Activated CD8-positive, alpha-beta memory T cell treated with anti-CD3 and anti-CD28 coated beads, Interleukin-2, amount 50 U/mL, for 1 hour (primary cell): Measurements from ENCODE around the gene FGF14.

Source experiments
- DNase-seq: peaks from one replicate; pipeline ENCODE4 v3.0.0-alpha.2; 2020; ENCODE audit errors: extremely low read depth

FGF14 gene

DNA sequence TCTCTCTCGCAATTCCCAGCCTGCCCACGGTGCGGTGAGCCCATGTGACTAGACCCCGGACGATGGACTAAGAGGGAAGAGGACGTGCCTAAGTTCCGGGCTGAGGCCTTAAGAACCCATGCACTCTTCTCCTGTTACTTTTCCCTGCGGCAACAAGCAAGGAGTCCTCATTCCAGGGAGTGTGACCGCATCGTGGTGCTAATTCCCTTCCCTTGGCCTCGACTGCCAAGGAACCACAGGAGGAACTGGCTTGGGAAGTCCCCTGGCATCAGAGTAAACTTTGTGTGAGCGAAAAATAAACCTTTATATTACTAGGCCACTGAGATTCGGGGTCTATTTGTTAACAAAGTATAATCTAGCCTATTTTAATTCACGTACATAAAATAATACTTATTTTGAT lies 34.0 kb downstream of the FGF14 start:
- no peak for DNase-seq

- no peak for DNase-seq
Measured at GRCh38 chr13:102361113-102361512, 40.7 kb downstream of the FGF14 start.

DNA sequence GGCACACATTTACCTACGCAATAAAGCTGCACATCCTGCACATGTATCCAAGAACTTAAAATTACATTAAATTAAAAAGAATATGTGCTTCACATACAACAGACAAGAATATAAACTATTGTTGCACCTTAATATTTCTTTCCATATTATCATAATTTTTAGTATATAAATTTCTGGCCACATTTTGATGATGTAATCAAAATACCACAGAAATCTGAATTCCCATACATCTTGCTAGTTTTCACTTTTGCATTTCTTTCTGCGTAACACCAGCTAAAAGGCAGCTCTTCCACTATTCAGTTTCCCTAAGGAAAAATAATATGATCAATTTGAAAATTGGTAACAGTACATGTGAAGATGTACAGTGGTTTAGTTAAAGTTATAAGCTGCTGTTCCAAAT lies 42.6 kb downstream of the FGF14 start:
- DNase-seq: no peak

DNA sequence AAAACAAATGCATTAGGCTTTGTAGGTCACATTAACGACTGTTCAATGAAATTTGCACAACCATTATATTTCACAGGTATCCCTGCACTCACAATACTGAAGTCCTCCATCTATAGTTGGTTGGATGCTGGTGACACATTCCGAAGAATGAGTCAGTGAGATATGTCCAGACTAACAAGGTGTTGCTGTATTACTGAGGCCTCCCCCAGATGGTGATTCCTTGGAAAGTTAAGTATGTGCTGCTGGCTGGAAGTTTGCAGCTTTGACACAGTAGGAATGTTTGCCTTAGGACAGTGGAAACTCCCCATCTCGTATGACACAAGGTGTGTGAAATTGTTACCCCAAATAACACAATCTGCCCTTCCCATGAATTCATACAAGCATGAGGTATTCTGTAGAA lies 46.6 kb downstream of the FGF14 start:
- no peak for DNase-seq

GRCh38 chr13:102354011-102354410 lies 47.8 kb downstream of the FGF14 start:
- DNase-seq: no peak

GRCh38 chr13:102351521-102351920 lies 50.3 kb downstream of the FGF14 start:
- no peak for DNase-seq

- DNase-seq: no peak
Measured at GRCh38 chr13:102347490-102347889, 54.4 kb downstream of the FGF14 start.

GRCh38 chr13:102346769-102347168 lies 55.1 kb downstream of the FGF14 start:
- DNase-seq: no peak

DNA sequence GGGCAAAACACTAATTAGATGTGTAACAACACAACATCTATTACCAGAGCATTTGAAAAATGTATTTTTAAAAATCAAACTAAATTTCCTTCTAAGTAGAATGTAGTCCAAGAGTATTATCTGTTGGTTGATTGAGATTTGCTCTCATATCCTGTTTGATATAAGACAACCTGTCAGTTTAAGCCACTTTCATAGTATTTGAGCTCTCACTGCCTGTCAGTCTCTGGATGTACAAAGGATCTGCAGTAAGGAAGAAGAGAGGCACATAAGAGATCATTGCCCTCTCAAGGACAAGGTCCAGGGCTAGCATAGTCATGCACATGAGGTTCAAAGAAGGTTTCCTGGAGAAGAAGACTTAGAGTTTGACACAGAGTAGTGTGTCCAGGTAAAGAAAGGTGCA lies 57.4 kb downstream of the FGF14 start:
- DNase-seq: no peak

DNA sequence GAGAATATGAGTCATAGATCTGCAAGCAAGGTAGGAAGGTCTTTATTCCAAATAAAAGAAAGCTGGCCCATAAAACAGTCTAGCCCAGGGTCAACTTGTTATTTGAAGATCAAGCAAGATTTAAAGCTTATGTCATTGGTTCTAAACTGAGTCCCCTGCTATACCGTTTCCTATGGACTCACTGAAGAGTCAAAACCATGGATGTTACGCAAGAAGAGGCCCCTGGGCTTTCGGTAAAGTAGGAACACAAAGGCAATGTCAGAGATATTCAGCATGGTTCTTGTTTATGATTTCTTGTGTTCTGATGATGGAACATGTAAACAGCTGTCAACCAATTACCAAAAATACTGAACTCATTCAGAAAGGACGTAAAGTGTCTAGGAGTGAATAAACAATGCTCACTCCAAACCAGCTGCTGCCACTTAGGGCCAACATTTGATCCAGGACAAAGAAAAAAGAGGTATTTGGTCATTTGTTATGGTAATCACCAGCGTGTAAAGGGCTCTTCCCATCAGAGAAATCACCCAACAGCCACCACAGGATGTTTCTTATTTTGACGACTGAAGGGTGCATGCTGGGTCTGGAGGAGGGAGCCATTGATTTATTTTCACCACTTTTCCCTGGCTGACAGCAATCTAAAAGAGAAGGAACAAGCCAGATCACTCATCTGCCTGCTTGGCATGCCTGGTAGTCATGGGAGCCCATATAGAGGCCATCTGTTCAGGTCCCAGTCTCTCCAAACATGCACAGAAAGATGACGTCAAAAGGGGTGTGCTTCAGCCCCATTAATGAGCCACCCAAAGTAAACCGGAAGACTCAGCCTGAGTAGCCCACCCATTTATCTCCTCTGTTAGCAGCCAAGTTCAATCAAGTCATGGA lies 68.3 kb downstream of the FGF14 start:
- DNase-seq: no peak

- DNase-seq: no peak
Measured at GRCh38 chr13:102328909-102329308, 72.9 kb downstream of the FGF14 start.

DNA sequence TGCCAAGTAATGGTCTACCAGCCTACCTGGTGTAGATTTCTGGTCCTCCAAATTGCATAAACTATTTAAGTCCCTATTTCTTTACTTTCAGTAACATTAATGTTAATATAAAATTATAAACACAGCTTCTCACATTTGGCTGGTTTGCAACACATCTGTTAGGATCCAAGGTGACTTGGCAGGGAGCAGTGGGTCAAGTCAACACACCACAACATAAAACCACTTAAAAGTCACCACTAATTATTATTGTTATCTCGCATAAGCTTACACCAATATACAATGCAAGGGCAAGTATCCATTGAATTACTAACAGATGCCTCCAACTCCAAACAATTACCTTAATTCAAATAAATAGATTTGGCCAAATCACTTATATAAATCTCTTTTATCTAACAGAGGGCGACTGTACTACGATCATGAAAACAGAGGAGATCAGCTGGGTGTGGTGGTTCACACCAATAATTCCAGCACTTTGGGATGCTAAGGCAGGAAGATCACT lies 74.7 kb downstream of the FGF14 start:
- DNase-seq: no peak

DNA sequence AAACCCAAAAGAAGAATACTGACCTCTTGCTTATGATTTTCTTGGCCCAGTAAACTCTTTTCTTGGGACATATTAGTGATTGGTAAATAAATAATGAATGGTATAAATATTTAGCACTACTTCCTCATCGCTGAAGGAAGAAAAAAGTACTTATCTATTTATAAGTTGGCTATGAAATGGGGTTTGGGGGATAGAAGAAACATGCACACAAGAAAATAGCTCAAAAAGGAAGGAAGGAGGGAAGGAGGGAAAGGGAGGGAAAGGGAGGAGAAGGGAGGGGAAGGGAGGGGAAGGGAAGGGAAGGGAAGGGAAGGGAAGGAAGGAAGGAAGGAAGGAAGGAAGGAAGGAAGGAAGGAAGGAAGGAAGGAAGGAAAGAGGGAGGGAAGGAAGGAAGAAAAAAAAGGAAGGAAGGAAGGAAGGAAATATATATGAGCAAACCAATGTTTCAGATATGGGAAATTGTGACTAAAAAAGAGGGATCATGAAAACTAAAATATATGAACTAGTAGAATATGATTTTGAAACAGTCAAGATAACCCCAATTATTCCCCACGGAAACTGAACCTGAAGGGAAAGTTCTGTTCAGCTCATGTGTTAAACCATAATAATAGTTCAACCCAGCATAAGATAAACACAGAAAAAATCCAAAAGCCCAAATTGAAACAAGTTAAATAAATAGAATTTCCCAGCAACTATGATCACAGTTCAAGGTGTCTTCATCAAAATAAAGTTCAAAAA lies 75.3 kb downstream of the FGF14 start:
- DNase-seq: no peak

GRCh38 chr13:102325321-102325720 lies 76.5 kb downstream of the FGF14 start:
- no peak for DNase-seq

GRCh38 chr13:102323505-102323904 lies 78.3 kb downstream of the FGF14 start:
- no peak for DNase-seq

GRCh38 chr13:102323012-102323411 lies 78.8 kb downstream of the FGF14 start:
- no peak for DNase-seq

- DNase-seq: no peak
Measured at GRCh38 chr13:102322211-102322610, 79.6 kb downstream of the FGF14 start.

GRCh38 chr13:102318233-102318632 lies 83.6 kb downstream of the FGF14 start:
- no peak for DNase-seq

GRCh38 chr13:102317593-102317992 lies 84.3 kb downstream of the FGF14 start:
- DNase-seq: no peak

DNA sequence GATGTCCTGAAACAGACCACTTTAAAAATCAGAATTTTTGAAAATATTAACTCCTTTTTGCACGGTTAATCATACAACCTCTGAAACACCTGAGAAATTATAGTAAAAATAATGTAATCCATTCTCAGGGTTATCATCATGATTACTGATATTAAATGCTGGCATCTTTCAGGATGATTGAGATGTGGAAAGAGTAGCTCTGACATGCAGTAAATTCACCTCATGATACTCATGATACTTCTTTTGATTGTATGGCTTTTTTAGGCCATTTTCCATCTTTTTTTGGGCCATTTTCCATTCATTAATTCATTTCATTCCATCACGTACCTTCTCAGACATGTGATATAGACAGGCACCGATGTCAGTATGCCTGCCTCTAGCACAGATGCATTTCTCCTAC lies 85.1 kb downstream of the FGF14 start:
- no peak for DNase-seq

- no peak for DNase-seq
Measured at GRCh38 chr13:102312841-102313240, 89.0 kb downstream of the FGF14 start.

DNA sequence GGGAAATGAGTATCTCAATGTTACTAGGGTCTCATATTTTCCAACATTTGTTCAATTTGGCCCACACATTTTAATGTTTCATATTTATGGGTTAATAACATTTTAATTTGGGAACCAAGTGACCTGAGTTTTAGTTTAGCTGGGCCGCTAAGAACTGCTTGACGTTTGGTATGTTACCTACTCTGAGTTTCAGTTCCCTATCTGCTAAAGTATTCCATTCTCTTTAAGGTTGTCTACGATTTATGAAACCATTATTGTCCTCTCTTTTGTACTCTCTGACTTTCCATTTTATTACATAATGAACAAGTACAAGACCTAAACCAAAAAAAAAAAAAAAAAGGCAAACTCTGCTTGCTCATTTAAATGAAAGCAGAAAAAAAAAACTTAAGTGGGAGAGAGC lies 89.9 kb downstream of the FGF14 start:
- no peak for DNase-seq

DNA sequence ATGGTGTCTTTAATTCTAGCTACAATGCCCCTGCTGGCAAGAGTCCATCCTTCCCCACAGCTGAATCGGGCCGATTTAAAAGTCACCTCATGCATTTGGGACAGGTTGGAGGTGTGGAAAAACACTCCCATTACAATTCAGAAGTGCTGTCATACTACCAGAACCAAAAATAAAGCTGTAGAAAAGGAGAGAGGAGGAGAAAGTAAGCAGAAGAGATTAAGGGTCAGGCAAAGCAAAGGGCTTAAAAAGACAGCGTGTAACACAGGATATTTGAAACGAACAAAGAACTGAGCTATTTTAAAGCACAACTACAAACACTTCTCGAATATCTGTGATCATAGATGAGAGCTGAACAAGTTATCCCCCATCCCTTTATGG lies 90.4 kb downstream of the FGF14 start:
- no peak for DNase-seq
